ENCODE results near the gene NDUFAF2. TPM values are rescaled to one million over a fixed set of nuclear protein-coding genes. Genes with fewer than 3 reads are reported as not detected.

Gene NDUFAF2
- total and polyA plus RNA-seq, 2 of the 8 experiments (the other 6 are each of a cell fraction or from before 2014, with no cell fraction given), result 10.7 to 46.5 TPM

DNA sequence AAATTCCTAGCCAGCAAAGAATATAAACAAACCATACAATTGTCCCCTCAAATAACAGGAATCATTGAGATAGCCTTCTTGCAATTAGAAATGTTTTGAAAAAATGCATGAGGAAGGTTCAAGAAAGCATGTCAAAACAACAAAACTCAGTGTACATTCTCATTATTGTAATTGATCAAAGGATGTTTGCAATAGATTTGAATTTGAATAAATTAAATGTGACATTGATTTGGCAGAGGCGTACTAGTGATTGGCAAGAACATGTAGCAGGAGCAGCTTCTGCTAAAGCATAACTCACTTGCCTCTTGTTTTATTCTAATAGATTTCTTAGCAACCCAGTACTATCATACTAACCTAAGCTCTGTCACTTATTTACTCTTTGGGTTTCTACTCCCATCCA lies 197.4 kb downstream of the NDUFAF2 start (continued):
- TF ChIP-seq, protein P1, sequence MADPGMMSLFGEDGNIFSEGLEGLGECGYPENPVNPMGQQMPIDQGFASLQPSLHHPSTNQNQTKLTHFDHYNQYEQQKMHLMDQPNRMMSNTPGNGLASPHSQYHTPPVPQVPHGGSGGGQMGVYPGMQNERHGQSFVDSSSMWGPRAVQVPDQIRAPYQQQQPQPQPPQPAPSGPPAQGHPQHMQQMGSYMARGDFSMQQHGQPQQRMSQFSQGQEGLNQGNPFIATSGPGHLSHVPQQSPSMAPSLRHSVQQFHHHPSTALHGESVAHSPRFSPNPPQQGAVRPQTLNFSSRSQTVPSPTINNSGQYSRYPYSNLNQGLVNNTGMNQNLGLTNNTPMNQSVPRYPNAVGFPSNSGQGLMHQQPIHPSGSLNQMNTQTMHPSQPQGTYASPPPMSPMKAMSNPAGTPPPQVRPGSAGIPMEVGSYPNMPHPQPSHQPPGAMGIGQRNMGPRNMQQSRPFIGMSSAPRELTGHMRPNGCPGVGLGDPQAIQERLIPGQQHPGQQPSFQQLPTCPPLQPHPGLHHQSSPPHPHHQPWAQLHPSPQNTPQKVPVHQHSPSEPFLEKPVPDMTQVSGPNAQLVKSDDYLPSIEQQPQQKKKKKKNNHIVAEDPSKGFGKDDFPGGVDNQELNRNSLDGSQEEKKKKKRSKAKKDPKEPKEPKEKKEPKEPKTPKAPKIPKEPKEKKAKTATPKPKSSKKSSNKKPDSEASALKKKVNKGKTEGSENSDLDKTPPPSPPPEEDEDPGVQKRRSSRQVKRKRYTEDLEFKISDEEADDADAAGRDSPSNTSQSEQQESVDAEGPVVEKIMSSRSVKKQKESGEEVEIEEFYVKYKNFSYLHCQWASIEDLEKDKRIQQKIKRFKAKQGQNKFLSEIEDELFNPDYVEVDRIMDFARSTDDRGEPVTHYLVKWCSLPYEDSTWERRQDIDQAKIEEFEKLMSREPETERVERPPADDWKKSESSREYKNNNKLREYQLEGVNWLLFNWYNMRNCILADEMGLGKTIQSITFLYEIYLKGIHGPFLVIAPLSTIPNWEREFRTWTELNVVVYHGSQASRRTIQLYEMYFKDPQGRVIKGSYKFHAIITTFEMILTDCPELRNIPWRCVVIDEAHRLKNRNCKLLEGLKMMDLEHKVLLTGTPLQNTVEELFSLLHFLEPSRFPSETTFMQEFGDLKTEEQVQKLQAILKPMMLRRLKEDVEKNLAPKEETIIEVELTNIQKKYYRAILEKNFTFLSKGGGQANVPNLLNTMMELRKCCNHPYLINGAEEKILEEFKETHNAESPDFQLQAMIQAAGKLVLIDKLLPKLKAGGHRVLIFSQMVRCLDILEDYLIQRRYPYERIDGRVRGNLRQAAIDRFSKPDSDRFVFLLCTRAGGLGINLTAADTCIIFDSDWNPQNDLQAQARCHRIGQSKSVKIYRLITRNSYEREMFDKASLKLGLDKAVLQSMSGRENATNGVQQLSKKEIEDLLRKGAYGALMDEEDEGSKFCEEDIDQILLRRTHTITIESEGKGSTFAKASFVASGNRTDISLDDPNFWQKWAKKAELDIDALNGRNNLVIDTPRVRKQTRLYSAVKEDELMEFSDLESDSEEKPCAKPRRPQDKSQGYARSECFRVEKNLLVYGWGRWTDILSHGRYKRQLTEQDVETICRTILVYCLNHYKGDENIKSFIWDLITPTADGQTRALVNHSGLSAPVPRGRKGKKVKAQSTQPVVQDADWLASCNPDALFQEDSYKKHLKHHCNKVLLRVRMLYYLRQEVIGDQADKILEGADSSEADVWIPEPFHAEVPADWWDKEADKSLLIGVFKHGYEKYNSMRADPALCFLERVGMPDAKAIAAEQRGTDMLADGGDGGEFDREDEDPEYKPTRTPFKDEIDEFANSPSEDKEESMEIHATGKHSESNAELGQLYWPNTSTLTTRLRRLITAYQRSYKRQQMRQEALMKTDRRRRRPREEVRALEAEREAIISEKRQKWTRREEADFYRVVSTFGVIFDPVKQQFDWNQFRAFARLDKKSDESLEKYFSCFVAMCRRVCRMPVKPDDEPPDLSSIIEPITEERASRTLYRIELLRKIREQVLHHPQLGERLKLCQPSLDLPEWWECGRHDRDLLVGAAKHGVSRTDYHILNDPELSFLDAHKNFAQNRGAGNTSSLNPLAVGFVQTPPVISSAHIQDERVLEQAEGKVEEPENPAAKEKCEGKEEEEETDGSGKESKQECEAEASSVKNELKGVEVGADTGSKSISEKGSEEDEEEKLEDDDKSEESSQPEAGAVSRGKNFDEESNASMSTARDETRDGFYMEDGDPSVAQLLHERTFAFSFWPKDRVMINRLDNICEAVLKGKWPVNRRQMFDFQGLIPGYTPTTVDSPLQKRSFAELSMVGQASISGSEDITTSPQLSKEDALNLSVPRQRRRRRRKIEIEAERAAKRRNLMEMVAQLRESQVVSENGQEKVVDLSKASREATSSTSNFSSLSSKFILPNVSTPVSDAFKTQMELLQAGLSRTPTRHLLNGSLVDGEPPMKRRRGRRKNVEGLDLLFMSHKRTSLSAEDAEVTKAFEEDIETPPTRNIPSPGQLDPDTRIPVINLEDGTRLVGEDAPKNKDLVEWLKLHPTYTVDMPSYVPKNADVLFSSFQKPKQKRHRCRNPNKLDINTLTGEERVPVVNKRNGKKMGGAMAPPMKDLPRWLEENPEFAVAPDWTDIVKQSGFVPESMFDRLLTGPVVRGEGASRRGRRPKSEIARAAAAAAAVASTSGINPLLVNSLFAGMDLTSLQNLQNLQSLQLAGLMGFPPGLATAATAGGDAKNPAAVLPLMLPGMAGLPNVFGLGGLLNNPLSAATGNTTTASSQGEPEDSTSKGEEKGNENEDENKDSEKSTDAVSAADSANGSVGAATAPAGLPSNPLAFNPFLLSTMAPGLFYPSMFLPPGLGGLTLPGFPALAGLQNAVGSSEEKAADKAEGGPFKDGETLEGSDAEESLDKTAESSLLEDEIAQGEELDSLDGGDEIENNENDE (IDR thresholded peaks at IDR 0.05; ENCODE audit: insufficient replicate concordance, low read length), result no peak
